ENCODE measurements around the gene MARCO.

GRCh38 chr2:118914721-118915453 lies 27.1 kb upstream of the MARCO start:
- TF ChIP-seq CTCF (IDR thresholded peaks at IDR 0.05; ENCODE audit: low read depth, low read length) (no peak), EZH2phosphoT487 (IDR thresholded peaks at IDR 0.05; ENCODE audit: low read depth) (no peak)

Data from OCI-LY3 (cell line).